Measurements from ENCODE around the gene NAGK.
"Not testable (repeated sequence)": the region's sequence is repeated elsewhere in the genome, so short reads cannot be mapped to it uniquely, and the experiment has no call there.

The NAGK gene

DNA sequence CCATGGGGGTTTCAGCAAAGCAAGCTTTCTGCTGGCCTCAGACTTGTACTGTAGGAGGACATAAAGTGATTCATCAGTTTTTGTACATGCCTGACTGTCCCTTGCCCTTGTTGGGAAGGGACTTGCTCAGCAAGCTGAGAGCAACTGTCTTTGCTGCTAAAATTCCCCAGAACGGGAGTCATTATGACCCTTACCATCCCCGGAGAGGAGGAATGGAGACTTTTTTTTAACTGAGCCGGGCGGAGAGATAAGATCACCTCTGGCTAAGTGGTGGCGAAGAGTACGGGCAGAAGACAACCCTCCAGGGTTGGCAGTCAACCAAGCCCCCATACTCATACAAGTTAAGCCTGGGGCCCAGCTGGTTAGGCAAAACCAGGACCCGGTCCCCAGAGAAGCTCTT is 20.4 kb upstream of the NAGK start:
- Histone ChIP-seq H3K27ac (replicated peaks) (no peak overlapping the region), H3K4me3 (replicated peaks; ENCODE audit: insufficient read depth, low read length) (no peak overlapping the region), H3K27me3 (ENCODE audit: insufficient read depth, poor library complexity, severe bottlenecking) (no peaks in the 10 kb centered on the region)
- DNase-seq (ENCODE audit: low read depth in 1 of 2, low spot score in 1 of 2), result no peak
- TF ChIP-seq POLR2AphosphoS5 (IDR thresholded peaks at IDR 0.05; ENCODE audit: low read depth) (no peak), CTCF (IDR thresholded peaks at IDR 0.05; ENCODE audit: insufficient read depth, low read length) (no peak), GABPA (IDR thresholded peaks at IDR 0.05; ENCODE audit: low read depth) (no peak)

DNA sequence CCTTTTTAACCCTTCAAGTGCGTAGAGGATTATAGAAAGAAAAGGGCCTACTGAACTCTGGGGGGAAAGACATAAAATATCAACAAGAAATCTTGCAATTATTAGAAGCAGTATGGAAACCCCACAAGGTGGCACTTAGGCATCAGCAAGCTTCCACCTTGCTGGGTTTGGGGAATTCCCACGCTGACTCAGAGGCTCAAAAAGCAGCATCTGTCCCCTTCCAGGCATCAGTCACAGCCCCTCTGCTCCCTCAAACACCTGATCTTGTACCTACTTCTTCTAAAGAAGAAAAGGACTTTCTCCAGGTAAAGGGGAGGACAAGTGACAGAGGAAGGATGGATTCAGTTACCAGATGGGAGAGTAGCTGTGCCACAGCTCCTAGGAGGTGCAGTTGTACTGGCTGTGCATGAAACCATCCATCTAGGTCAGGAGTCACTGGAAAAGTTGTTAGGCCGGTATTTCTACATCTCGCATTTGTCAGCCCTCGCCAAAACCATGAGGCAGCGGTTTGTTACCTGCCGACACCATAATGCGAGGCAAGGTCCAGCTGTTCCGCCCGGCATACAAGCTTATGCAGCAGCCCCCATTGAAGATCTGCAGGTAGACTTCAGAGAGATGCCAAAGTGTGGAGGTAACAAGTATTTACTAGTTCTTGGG is 18.6 kb upstream of the NAGK start:
- H3K27me3 ChIP-seq (ENCODE audit: insufficient read depth, poor library complexity, severe bottlenecking); H3K27ac ChIP-seq (replicated peaks); H3K4me3 ChIP-seq (replicated peaks; ENCODE audit: insufficient read depth, low read length); DNase-seq (ENCODE audit: low read depth in 1 of 2, low spot score in 1 of 2): not testable (repeated sequence)

GRCh38 chr2:71055206-71055740 is 13.2 kb upstream of the NAGK start:
- not testable (repeated sequence) for DNase-seq (ENCODE audit: low read depth in 1 of 2, low spot score in 1 of 2); H3K27me3 ChIP-seq (ENCODE audit: insufficient read depth, poor library complexity, severe bottlenecking); H3K4me3 ChIP-seq (replicated peaks; ENCODE audit: insufficient read depth, low read length); H3K27ac ChIP-seq (replicated peaks)

DNA sequence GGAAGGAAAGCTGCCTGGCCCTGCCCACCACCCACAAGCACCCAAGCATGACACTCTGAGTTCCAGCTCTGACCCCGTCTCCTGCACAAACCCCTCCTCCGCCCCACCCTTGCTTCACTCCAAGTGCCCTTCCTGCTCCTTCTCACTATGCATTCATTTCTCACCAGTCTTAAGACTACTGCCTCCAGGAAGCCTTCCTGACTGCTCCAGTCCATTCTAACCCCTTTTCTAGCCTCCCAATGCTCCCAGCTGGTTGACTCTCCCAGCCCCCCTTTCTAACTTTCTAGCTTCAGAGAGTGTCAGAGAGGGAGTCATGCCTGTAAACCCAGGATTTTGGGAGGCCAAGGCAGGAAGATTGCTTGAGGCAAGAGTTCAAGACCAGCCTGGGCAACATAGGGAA is 8.2 kb upstream of the NAGK start:
- Histone ChIP-seq H3K4me3 (replicated peaks; ENCODE audit: insufficient read depth, low read length) (no peak overlapping the region), H3K27ac (replicated peaks) (no peak overlapping the region), H3K27me3 (ENCODE audit: insufficient read depth, poor library complexity, severe bottlenecking) (no peaks in the 10 kb centered on the region)
- no peak for DNase-seq (ENCODE audit: low read depth in 1 of 2, low spot score in 1 of 2)
- TF ChIP-seq POLR2AphosphoS5 (IDR thresholded peaks at IDR 0.05; ENCODE audit: low read depth) (no peak), REST (IDR thresholded peaks at IDR 0.05; ENCODE audit: insufficient replicate concordance, low read depth) (no peak), SPI1 (IDR thresholded peaks at IDR 0.05; ENCODE audit: borderline replicate concordance, low read depth) (no peak), GABPA (IDR thresholded peaks at IDR 0.05; ENCODE audit: low read depth) (no peak), CTCF (IDR thresholded peaks at IDR 0.05; ENCODE audit: insufficient read depth, low read length) (no peak)

- H3K27me3 ChIP-seq (ENCODE audit: insufficient read depth, poor library complexity, severe bottlenecking), result no peaks in the 10 kb centered on the region
- DNase-seq (ENCODE audit: low read depth in 1 of 2, low spot score in 1 of 2), result no peak
- H3K4me3 ChIP-seq (replicated peaks; ENCODE audit: insufficient read depth, low read length), result no peak overlapping the region
- no peak overlapping the region for H3K27ac ChIP-seq (replicated peaks)
- no peak for TF ChIP-seq REST (IDR thresholded peaks at IDR 0.05; ENCODE audit: insufficient replicate concordance, low read depth)
- TF ChIP-seq POLR2AphosphoS5 (IDR thresholded peaks at IDR 0.05; ENCODE audit: low read depth), result no peak
- TF ChIP-seq CTCF (IDR thresholded peaks at IDR 0.05; ENCODE audit: insufficient read depth, low read length), result no peak
- TF ChIP-seq GABPA (IDR thresholded peaks at IDR 0.05; ENCODE audit: low read depth), result no peak
- TF ChIP-seq SPI1 (IDR thresholded peaks at IDR 0.05; ENCODE audit: borderline replicate concordance, low read depth), result no peak
Measured at GRCh38 chr2:71060871-71061270, 7.6 kb upstream of the NAGK start.

Data from HL-60 (cell line).